ENCODE data around the gene GPATCH2. TPM values are rescaled to one million over a fixed set of nuclear protein-coding genes. Genes with fewer than 3 reads are reported as not detected.
A peak's percentile ranks its signal among the peaks of the same experiment; 100 is the strongest.

GPATCH2 gene
- total RNA-seq, 2 experiments from 2014 or later, result 9.2 to 9.5 TPM

- Mint-ChIP-seq H3K9me3 (peaks cover 11% of the 10 kb centered on the region), H3K4me3 (no peak overlapping the region), H3K36me3 (ENCODE audit: low read depth) (peaks cover 3% of the 10 kb centered on the region), H3K27ac (no peak overlapping the region), H3K27me3 (no peaks in the 10 kb centered on the region), H3K4me1 (peaks cover 32% of the 10 kb centered on the region)
- ChIA-PET POLR2A (no interaction called here), CTCF (no interaction called here)
- no peak for DNase-seq
Measured at GRCh38 chr1:217484871-217485270, 146.0 kb downstream of the GPATCH2 start.

- ChIA-PET CTCF (interaction anchor here (1.1 kb wide), 1 partner anchor 10 kb away, joined by 4 read pairs; no protein-coding TSS in a partner anchor), POLR2A (no interaction called here)
- no peaks in the 10 kb centered on the region for H3K27me3 Mint-ChIP-seq
- H3K27ac Mint-ChIP-seq, result peak overlapping the region; percentile 51
- peak; percentile 53 for DNase-seq
- H3K36me3 Mint-ChIP-seq (ENCODE audit: low read depth), result peaks cover 7% of the 10 kb centered on the region
- H3K4me3 Mint-ChIP-seq, result no peak overlapping the region
- peaks cover 17% of the 10 kb centered on the region for H3K9me3 Mint-ChIP-seq
- peaks cover 32% of the 10 kb centered on the region for H3K4me1 Mint-ChIP-seq
Measured at GRCh38 chr1:217482356-217483102, 148.4 kb downstream of the GPATCH2 start.

- H3K27ac Mint-ChIP-seq, result no peak overlapping the region
- H3K4me3 Mint-ChIP-seq, result no peak overlapping the region
- H3K36me3 Mint-ChIP-seq (ENCODE audit: low read depth), result peaks cover 7% of the 10 kb centered on the region
- ChIA-PET CTCF (no interaction called here), POLR2A (no interaction called here)
- H3K4me1 Mint-ChIP-seq, result peaks cover 25% of the 10 kb centered on the region
- H3K27me3 Mint-ChIP-seq, result no peaks in the 10 kb centered on the region
- DNase-seq, result no peak
- H3K9me3 Mint-ChIP-seq, result peaks cover 17% of the 10 kb centered on the region
Measured at GRCh38 chr1:217478450-217478849, 152.4 kb downstream of the GPATCH2 start.

- Mint-ChIP-seq H3K4me1 (no peaks in the 10 kb centered on the region), H3K9me3 (no peaks in the 10 kb centered on the region), H3K4me3 (no peak overlapping the region), H3K27me3 (no peaks in the 10 kb centered on the region), H3K27ac (no peak overlapping the region), H3K36me3 (ENCODE audit: low read depth) (no peaks in the 10 kb centered on the region)
- ChIA-PET CTCF (no interaction called here), POLR2A (no interaction called here)
- no peak for DNase-seq
Measured at GRCh38 chr1:217472915-217473314, 158.0 kb downstream of the GPATCH2 start.

- Mint-ChIP-seq H3K36me3 (ENCODE audit: low read depth) (no peaks in the 10 kb centered on the region), H3K4me1 (no peaks in the 10 kb centered on the region), H3K27me3 (no peaks in the 10 kb centered on the region), H3K9me3 (no peaks in the 10 kb centered on the region), H3K27ac (no peak overlapping the region), H3K4me3 (no peak overlapping the region)
- no peak for DNase-seq
- POLR2A ChIA-PET, result no interaction called here
- CTCF ChIA-PET, result no interaction called here
Measured at GRCh38 chr1:217471403-217471802, 159.5 kb downstream of the GPATCH2 start.

- Mint-ChIP-seq H3K27ac (no peak overlapping the region), H3K27me3 (no peaks in the 10 kb centered on the region), H3K4me1 (no peaks in the 10 kb centered on the region), H3K4me3 (no peak overlapping the region), H3K9me3 (peaks cover 5% of the 10 kb centered on the region), H3K36me3 (ENCODE audit: low read depth) (peaks cover 5% of the 10 kb centered on the region)
- DNase-seq, result no peak
- CTCF ChIA-PET, result no interaction called here
- POLR2A ChIA-PET, result no interaction called here
Measured at GRCh38 chr1:217469983-217470382, 160.9 kb downstream of the GPATCH2 start.

GRCh38 chr1:217465102-217465501, 165.8 kb downstream of the GPATCH2 start:
- no peaks in the 10 kb centered on the region for H3K27me3 Mint-ChIP-seq
- CTCF ChIA-PET, result no interaction called here
- no peak overlapping the region for H3K27ac Mint-ChIP-seq

GRCh38 chr1:217462666-217463065, 168.2 kb downstream of the GPATCH2 start:
- Mint-ChIP-seq H3K9me3 (peaks cover 12% of the 10 kb centered on the region), H3K4me3 (no peak overlapping the region), H3K27ac (no peak overlapping the region), H3K27me3 (no peaks in the 10 kb centered on the region), H3K36me3 (ENCODE audit: low read depth) (peaks cover 9% of the 10 kb centered on the region), H3K4me1 (no peaks in the 10 kb centered on the region)
- ChIA-PET POLR2A (no interaction called here), CTCF (no interaction called here)
- no peak for DNase-seq

More at GRCh38 chr1:217465102-217465501, 165.8 kb downstream of the GPATCH2 start:
- peaks cover 9% of the 10 kb centered on the region for H3K36me3 Mint-ChIP-seq (ENCODE audit: low read depth)
- H3K4me3 Mint-ChIP-seq, result no peak overlapping the region
- POLR2A ChIA-PET, result no interaction called here
- DNase-seq, result no peak
- H3K4me1 Mint-ChIP-seq, result no peaks in the 10 kb centered on the region
- H3K9me3 Mint-ChIP-seq, result peaks cover 12% of the 10 kb centered on the region

- ChIA-PET POLR2A (no interaction called here), CTCF (no interaction called here)
- no peaks in the 10 kb centered on the region for H3K4me1 Mint-ChIP-seq
- no peak overlapping the region for H3K4me3 Mint-ChIP-seq
- H3K27me3 Mint-ChIP-seq, result no peaks in the 10 kb centered on the region
- no peak overlapping the region for H3K27ac Mint-ChIP-seq
- H3K9me3 Mint-ChIP-seq, result peaks cover 12% of the 10 kb centered on the region
- H3K36me3 Mint-ChIP-seq (ENCODE audit: low read depth), result peaks cover 9% of the 10 kb centered on the region
- DNase-seq, result no peak
Measured at GRCh38 chr1:217462159-217462558, 168.7 kb downstream of the GPATCH2 start.

GRCh38 chr1:217457016-217457415, 173.9 kb downstream of the GPATCH2 start:
- no peaks in the 10 kb centered on the region for H3K36me3 Mint-ChIP-seq (ENCODE audit: low read depth)
- no peaks in the 10 kb centered on the region for H3K4me1 Mint-ChIP-seq
- H3K9me3 Mint-ChIP-seq, result no peaks in the 10 kb centered on the region
- ChIA-PET CTCF (no interaction called here), POLR2A (interaction anchor here (0.5 kb wide), 1 partner anchor 109 kb away, joined by 3 read pairs; no protein-coding TSS in a partner anchor)
- H3K27me3 Mint-ChIP-seq, result no peaks in the 10 kb centered on the region
- no peak overlapping the region for H3K27ac Mint-ChIP-seq
- H3K4me3 Mint-ChIP-seq, result no peak overlapping the region
- DNase-seq, result no peak

- no peaks in the 10 kb centered on the region for H3K27me3 Mint-ChIP-seq
- ChIA-PET POLR2A (no interaction called here), CTCF (no interaction called here)
- H3K36me3 Mint-ChIP-seq (ENCODE audit: low read depth), result no peaks in the 10 kb centered on the region
- H3K9me3 Mint-ChIP-seq, result no peaks in the 10 kb centered on the region
- H3K4me3 Mint-ChIP-seq, result no peak overlapping the region
- no peak for DNase-seq
- H3K27ac Mint-ChIP-seq, result no peak overlapping the region
- H3K4me1 Mint-ChIP-seq, result no peaks in the 10 kb centered on the region
Measured at GRCh38 chr1:217456261-217456660, 174.6 kb downstream of the GPATCH2 start.

GRCh38 chr1:217453816-217454215, 177.1 kb downstream of the GPATCH2 start:
- POLR2A ChIA-PET, result no interaction called here
- H3K27ac Mint-ChIP-seq, result no peak overlapping the region
- no peak for DNase-seq
- H3K4me1 Mint-ChIP-seq, result no peaks in the 10 kb centered on the region
- no peak overlapping the region for H3K4me3 Mint-ChIP-seq
- no peaks in the 10 kb centered on the region for H3K36me3 Mint-ChIP-seq (ENCODE audit: low read depth)
- no peaks in the 10 kb centered on the region for H3K27me3 Mint-ChIP-seq
- CTCF ChIA-PET, result no interaction called here
- H3K9me3 Mint-ChIP-seq, result no peaks in the 10 kb centered on the region

- no peaks in the 10 kb centered on the region for H3K36me3 Mint-ChIP-seq (ENCODE audit: low read depth)
- no peaks in the 10 kb centered on the region for H3K9me3 Mint-ChIP-seq
- no peaks in the 10 kb centered on the region for H3K4me1 Mint-ChIP-seq
- ChIA-PET POLR2A (no interaction called here), CTCF (no interaction called here)
- H3K4me3 Mint-ChIP-seq, result no peak overlapping the region
- no peak for DNase-seq
- H3K27ac Mint-ChIP-seq, result no peak overlapping the region
- no peaks in the 10 kb centered on the region for H3K27me3 Mint-ChIP-seq
Measured at GRCh38 chr1:217449370-217449769, 181.5 kb downstream of the GPATCH2 start.

GRCh38 chr1:217443845-217444244, 187.0 kb downstream of the GPATCH2 start:
- ChIA-PET POLR2A (no interaction called here), CTCF (no interaction called here)
- no peaks in the 10 kb centered on the region for H3K27me3 Mint-ChIP-seq

More at GRCh38 chr1:217443845-217444244, 187.0 kb downstream of the GPATCH2 start:
- Mint-ChIP-seq H3K4me1 (no peaks in the 10 kb centered on the region), H3K9me3 (peaks cover 2% of the 10 kb centered on the region), H3K36me3 (ENCODE audit: low read depth) (no peaks in the 10 kb centered on the region), H3K4me3 (no peak overlapping the region), H3K27ac (no peak overlapping the region)
- no peak for DNase-seq

Measured in activated CD4-positive, alpha-beta T cell treated with anti-CD3 and anti-CD28 coated beads, Interleukin-2, amount 10 ng/mL, durations not matched to agents 7 days and 5 days (primary cell).